ENCODE data around the gene USHBP1.

Gene USHBP1

GRCh38 chr19:17255150-17255621, 9.4 kb downstream of the USHBP1 start:
- no peak overlapping the region for H3K9ac ChIP-seq (ENCODE audit: low read length)
- no peaks in the 10 kb centered on the region for H3K36me3 ChIP-seq (ENCODE audit: insufficient read depth, low read length)
- H3K27me3 ChIP-seq (ENCODE audit: control insufficient read depth in 1 of 2, insufficient read depth in 2 of 2, low read length in 2 of 2): no peaks in the 10 kb centered on the region
- no peaks in the 10 kb centered on the region for H3K4me1 ChIP-seq (ENCODE audit: insufficient read depth, low read length)
- no peak overlapping the region for H3K4me3 ChIP-seq (ENCODE audit: low read depth in 1 of 2, low read length in 2 of 2)
- H3K9me3 ChIP-seq (ENCODE audit: low read length): no peaks in the 10 kb centered on the region
- H3K27ac ChIP-seq (ENCODE audit: low read depth, low read length): no peak overlapping the region

GRCh38 chr19:17254636-17255035, 9.9 kb downstream of the USHBP1 start:
- H3K27ac ChIP-seq (ENCODE audit: low read depth, low read length): no peak overlapping the region
- no peak overlapping the region for H3K4me3 ChIP-seq (ENCODE audit: low read depth in 1 of 2, low read length in 2 of 2)
- no peaks in the 10 kb centered on the region for H3K9me3 ChIP-seq (ENCODE audit: low read length)
- no peaks in the 10 kb centered on the region for H3K27me3 ChIP-seq (ENCODE audit: control insufficient read depth in 1 of 2, insufficient read depth in 2 of 2, low read length in 2 of 2)
- no peaks in the 10 kb centered on the region for H3K36me3 ChIP-seq (ENCODE audit: insufficient read depth, low read length)
- H3K4me1 ChIP-seq (ENCODE audit: insufficient read depth, low read length): no peaks in the 10 kb centered on the region
- H3K9ac ChIP-seq (ENCODE audit: low read length): no peak overlapping the region

- no peaks in the 10 kb centered on the region for H3K27me3 ChIP-seq (ENCODE audit: control insufficient read depth in 1 of 2, insufficient read depth in 2 of 2, low read length in 2 of 2)
- no peaks in the 10 kb centered on the region for H3K9me3 ChIP-seq (ENCODE audit: low read length)
- no peak overlapping the region for H3K9ac ChIP-seq (ENCODE audit: low read length)
- no peak overlapping the region for H3K27ac ChIP-seq (ENCODE audit: low read depth, low read length)
- H3K4me1 ChIP-seq (ENCODE audit: insufficient read depth, low read length): peaks cover 9% of the 10 kb centered on the region
- no peaks in the 10 kb centered on the region for H3K36me3 ChIP-seq (ENCODE audit: insufficient read depth, low read length)
- H3K4me3 ChIP-seq (ENCODE audit: low read depth in 1 of 2, low read length in 2 of 2): no peak overlapping the region
Observed at GRCh38 chr19:17249887-17250548, 14.5 kb downstream of the USHBP1 start.

GRCh38 chr19:17248011-17248776, 16.4 kb downstream of the USHBP1 start:
- Histone ChIP-seq H3K4me3 (ENCODE audit: low read depth in 1 of 2, low read length in 2 of 2) (no peak overlapping the region), H3K27ac (ENCODE audit: low read depth, low read length) (no peak overlapping the region), H3K4me1 (ENCODE audit: insufficient read depth, low read length) (peaks cover 12% of the 10 kb centered on the region), H3K9ac (ENCODE audit: low read length) (no peak overlapping the region), H3K9me3 (ENCODE audit: low read length) (no peaks in the 10 kb centered on the region), H3K27me3 (ENCODE audit: control insufficient read depth in 1 of 2, insufficient read depth in 2 of 2, low read length in 2 of 2) (no peaks in the 10 kb centered on the region), H3K36me3 (ENCODE audit: insufficient read depth, low read length) (no peaks in the 10 kb centered on the region)

GRCh38 chr19:17246681-17247425, 17.7 kb downstream of the USHBP1 start:
- Histone ChIP-seq H3K4me3 (ENCODE audit: low read depth in 1 of 2, low read length in 2 of 2) (peak overlapping the region; percentile 50 to 58), H3K36me3 (ENCODE audit: insufficient read depth, low read length) (no peaks in the 10 kb centered on the region), H3K4me1 (ENCODE audit: insufficient read depth, low read length) (peaks cover 22% of the 10 kb centered on the region), H3K27ac (ENCODE audit: low read depth, low read length) (peak overlapping the region; percentile 84), H3K9ac (ENCODE audit: low read length) (no peak overlapping the region), H3K27me3 (ENCODE audit: control insufficient read depth in 1 of 2, insufficient read depth in 2 of 2, low read length in 2 of 2) (no peaks in the 10 kb centered on the region), H3K9me3 (ENCODE audit: low read length) (no peaks in the 10 kb centered on the region)

GRCh38 chr19:17245535-17245984, 19.0 kb downstream of the USHBP1 start, which contains the start of gene NR2F6:
Gene NR2F6, minus strand, starts transcription at chr19:17245919. Its CDS starts 699 bp downstream, at chr19:17245220.
- Histone ChIP-seq H3K4me1 (ENCODE audit: insufficient read depth, low read length) (peaks cover 22% of the 10 kb centered on the region), H3K27ac (ENCODE audit: low read depth, low read length) (peak within 1 kb of the TSS; percentile 87), H3K4me3 (ENCODE audit: low read depth in 1 of 2, low read length in 2 of 2) (peak within 1 kb of the TSS; percentile 78 to 86), H3K9ac (ENCODE audit: low read length) (peak within 1 kb of the TSS; percentile 53), H3K9me3 (ENCODE audit: low read length) (no peaks in the 10 kb centered on the region), H3K36me3 (ENCODE audit: insufficient read depth, low read length) (peaks cover 3% of the 10 kb centered on the region), H3K27me3 (ENCODE audit: control insufficient read depth in 1 of 2, insufficient read depth in 2 of 2, low read length in 2 of 2) (no peaks in the 10 kb centered on the region)

- H3K27me3 ChIP-seq (ENCODE audit: control insufficient read depth in 1 of 2, insufficient read depth in 2 of 2, low read length in 2 of 2): no peaks in the 10 kb centered on the region
- H3K4me3 ChIP-seq (ENCODE audit: low read depth in 1 of 2, low read length in 2 of 2): peak overlapping the region; percentile 78 to 86
- peak overlapping the region; percentile 87 for H3K27ac ChIP-seq (ENCODE audit: low read depth, low read length)
- peaks cover 22% of the 10 kb centered on the region for H3K4me1 ChIP-seq (ENCODE audit: insufficient read depth, low read length)
- peaks cover 10% of the 10 kb centered on the region for H3K36me3 ChIP-seq (ENCODE audit: insufficient read depth, low read length)
- H3K9ac ChIP-seq (ENCODE audit: low read length): peak overlapping the region; percentile 53
- no peaks in the 10 kb centered on the region for H3K9me3 ChIP-seq (ENCODE audit: low read length)
Observed at GRCh38 chr19:17244618-17245534, 19.7 kb downstream of the USHBP1 start.

GRCh38 chr19:17243830-17244617, 20.5 kb downstream of the USHBP1 start:
- H3K36me3 ChIP-seq (ENCODE audit: insufficient read depth, low read length): peaks cover 11% of the 10 kb centered on the region
- peak overlapping the region; percentile 78 to 86 for H3K4me3 ChIP-seq (ENCODE audit: low read depth in 1 of 2, low read length in 2 of 2)
- no peaks in the 10 kb centered on the region for H3K9me3 ChIP-seq (ENCODE audit: low read length)
- peak overlapping the region; percentile 53 for H3K9ac ChIP-seq (ENCODE audit: low read length)
- H3K4me1 ChIP-seq (ENCODE audit: insufficient read depth, low read length): peaks cover 22% of the 10 kb centered on the region
- H3K27me3 ChIP-seq (ENCODE audit: control insufficient read depth in 1 of 2, insufficient read depth in 2 of 2, low read length in 2 of 2): no peaks in the 10 kb centered on the region
- peak overlapping the region; percentile 87 for H3K27ac ChIP-seq (ENCODE audit: low read depth, low read length)

GRCh38 chr19:17243211-17243829, 21.2 kb downstream of the USHBP1 start:
- Histone ChIP-seq H3K27me3 (ENCODE audit: control insufficient read depth in 1 of 2, insufficient read depth in 2 of 2, low read length in 2 of 2) (no peaks in the 10 kb centered on the region), H3K9me3 (ENCODE audit: low read length) (no peaks in the 10 kb centered on the region), H3K27ac (ENCODE audit: low read depth, low read length) (peak overlapping the region; percentile 87), H3K4me1 (ENCODE audit: insufficient read depth, low read length) (peaks cover 22% of the 10 kb centered on the region), H3K4me3 (ENCODE audit: low read depth in 1 of 2, low read length in 2 of 2) (peak overlapping the region; percentile 78 to 86), H3K36me3 (ENCODE audit: insufficient read depth, low read length) (peaks cover 11% of the 10 kb centered on the region), H3K9ac (ENCODE audit: low read length) (peak overlapping the region; percentile 53)

All from muscle layer of colon (tissue), 2 donors.